HG03469 (cell line): Measurements from ENCODE around the gene CAMK2D.
"Not testable (repeated sequence)": the region's sequence is repeated elsewhere in the genome, so short reads cannot be mapped to it uniquely, and the experiment has no call there.

ENCODE experiments used
- ATAC-seq: cut with Tn5 transposase; IDR thresholded peaks from one replicate; pipeline ENCODE4 v1.9.1; 2021; ENCODE audit warnings: mild to moderate bottlenecking, moderate library complexity, moderate number of reproducible peaks; ENCODE audit not compliant: unreplicated experiment

CAMK2D gene

GRCh38 chr4:113733685-113734084 lies 27.9 kb downstream of the CAMK2D start:
- ATAC-seq, result no peak

DNA sequence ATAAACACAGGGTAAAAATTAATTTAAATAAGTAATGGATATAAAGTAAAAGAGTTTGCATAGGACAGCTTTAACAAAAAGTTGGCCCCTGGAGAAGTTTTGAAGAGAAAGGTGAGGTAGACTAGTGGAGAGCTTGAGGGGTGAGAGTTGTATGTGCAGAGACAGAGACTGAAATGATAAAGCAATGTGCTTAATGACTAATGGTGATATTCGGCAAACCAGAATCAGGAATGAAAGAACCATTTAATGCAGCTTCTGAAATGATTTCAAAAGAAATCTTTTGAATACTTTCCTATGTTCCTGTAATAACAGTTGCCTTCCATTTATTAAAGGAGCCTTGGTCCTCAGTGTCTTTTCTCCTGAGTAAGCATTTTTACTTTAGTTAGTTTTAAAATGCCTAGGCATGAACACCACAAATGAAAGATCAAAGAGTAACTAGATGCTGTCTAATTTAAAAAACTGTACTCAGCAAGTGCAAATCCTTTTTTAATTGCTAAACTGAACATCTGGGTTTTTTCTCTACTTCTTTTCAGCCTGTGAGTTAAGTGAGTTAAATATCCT lies 28.5 kb downstream of the CAMK2D start:
- no peak for ATAC-seq

DNA sequence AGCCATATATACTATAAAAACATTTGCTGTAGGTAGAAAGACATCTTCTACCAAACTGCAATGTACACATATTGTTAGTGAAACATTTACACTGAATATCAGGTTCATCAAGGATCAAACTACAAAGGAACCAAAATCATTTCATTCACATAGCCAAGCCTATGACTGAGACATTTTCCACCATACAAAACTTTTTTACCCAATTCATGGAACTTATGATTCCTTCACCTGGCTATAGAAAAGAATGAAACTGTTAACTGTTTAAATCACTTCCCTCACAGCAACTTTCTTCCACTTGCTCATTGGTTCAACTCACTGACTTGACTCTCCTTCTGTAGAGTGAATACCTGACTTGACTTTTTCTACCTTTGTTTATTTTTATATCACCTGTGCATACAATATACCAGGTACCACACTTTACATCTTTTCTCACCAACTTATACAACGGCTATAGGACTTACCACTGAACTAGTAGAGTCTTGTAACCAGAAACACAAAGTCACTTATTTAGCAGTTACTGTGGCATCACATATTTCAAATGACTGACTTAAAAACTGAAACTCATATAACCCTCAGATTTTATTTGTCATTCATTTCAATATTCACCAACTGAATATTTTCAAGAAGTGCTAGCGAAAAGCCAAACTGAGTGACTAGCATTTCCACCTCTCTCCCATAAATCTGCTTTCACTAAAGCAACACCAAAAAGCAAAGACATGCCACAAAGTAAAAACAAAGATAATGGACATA lies 30.9 kb downstream of the CAMK2D start:
- ATAC-seq, result no peak

GRCh38 chr4:113727802-113728201 lies 33.7 kb downstream of the CAMK2D start:
- ATAC-seq, result no peak

GRCh38 chr4:113725963-113726362 lies 35.6 kb downstream of the CAMK2D start:
- no peak for ATAC-seq

- ATAC-seq, result no peak
Measured at GRCh38 chr4:113718252-113718651, 43.3 kb downstream of the CAMK2D start.

- no peak for ATAC-seq
Measured at GRCh38 chr4:113711883-113712662, 49.5 kb downstream of the CAMK2D start.

GRCh38 chr4:113708250-113708649 lies 53.3 kb downstream of the CAMK2D start:
- ATAC-seq, result no peak

DNA sequence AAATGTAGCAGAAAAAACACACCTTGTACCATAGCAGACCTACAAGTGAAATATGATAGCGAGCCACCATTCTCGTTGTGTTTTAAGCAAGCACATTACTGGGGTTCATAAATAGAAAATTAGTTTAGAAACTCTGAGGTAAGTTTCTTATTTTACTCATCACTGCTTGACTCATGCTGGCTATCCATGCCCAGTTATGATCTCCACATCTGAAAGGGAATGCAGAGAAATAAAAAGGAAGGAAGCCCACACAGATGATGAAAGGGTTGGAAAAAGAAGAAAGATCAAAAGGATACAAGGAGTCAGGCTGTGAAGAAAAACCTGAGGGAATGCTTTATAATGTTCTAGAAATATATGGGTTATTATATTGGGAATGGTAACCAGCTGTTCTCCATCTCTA lies 54.5 kb downstream of the CAMK2D start:
- ATAC-seq, result no peak

GRCh38 chr4:113705097-113705496 lies 56.4 kb downstream of the CAMK2D start:
- ATAC-seq, result not testable (repeated sequence)

GRCh38 chr4:113702596-113702995 lies 58.9 kb downstream of the CAMK2D start:
- ATAC-seq, result not testable (repeated sequence)

DNA sequence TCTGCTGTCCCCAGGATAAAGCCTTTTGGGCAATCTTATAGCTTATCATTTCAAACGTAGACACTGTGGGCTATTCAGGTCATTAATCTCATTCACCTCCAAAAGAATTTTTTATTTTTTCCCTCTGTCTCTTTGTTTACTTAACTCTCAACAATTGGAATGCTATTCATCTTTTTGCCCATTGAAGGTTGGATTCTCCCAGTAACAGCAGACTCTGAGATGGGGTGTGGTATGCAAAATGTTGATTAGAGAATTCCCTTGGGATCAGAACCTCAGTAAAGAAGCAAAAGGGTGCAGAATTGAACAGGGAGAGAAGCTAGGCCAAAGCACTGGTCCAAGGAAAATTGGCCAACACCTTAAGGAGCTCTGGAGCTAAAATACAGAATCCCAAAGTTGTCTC lies 60.4 kb downstream of the CAMK2D start:
- no peak for ATAC-seq

DNA sequence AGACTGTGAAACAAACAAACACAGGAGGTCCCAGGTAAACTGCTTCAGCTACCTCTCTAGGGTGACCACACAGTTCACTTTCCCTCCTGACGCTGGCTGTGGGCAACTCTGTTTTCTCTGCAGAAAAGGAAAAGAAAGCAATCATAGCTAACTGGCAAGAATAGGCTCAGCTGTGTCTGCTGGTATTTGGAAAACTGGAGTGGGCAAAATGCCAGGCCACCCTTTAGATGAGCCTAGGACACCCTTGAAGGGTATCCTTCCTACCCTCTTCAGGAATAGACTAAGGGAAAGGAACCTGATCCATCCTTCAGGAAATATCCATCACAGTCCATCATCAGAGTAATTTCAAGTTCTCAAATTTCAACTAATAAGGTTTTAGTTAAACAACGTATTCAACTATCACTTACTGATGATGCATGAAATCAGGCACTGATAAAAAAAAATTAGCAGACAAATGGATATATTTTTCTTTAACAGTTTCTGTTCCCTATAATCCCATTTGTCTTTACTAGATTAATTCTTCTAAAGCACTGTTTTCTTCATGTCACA lies 60.9 kb downstream of the CAMK2D start:
- ATAC-seq, result no peak

GRCh38 chr4:113699772-113700171 lies 61.8 kb downstream of the CAMK2D start:
- ATAC-seq, result no peak

DNA sequence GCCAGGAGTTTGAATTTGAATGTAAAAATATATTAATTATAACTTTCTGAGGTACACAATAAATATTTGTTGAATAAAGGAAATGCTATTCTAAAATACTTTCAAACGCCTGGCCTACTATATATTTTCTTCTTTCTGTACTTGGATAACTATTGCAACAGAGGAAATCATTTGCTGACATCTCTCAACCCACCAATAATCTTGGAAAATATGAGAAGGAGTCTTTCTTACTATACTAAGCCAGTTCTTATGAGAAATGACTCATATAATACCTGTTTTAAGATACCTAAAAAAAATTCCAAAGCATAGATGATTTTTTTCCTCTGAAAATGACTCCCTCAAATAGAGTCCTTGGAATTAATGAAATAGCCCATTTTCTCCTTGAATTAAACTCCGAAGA lies 64.1 kb downstream of the CAMK2D start:
- ATAC-seq, result no peak

GRCh38 chr4:113695328-113696169 lies 66.0 kb downstream of the CAMK2D start:
- no peak for ATAC-seq

- no peak for ATAC-seq
Measured at GRCh38 chr4:113694008-113694407, 67.5 kb downstream of the CAMK2D start.

- ATAC-seq, result peak; percentile 92
Measured at GRCh38 chr4:113692809-113693411, 68.6 kb downstream of the CAMK2D start.

DNA sequence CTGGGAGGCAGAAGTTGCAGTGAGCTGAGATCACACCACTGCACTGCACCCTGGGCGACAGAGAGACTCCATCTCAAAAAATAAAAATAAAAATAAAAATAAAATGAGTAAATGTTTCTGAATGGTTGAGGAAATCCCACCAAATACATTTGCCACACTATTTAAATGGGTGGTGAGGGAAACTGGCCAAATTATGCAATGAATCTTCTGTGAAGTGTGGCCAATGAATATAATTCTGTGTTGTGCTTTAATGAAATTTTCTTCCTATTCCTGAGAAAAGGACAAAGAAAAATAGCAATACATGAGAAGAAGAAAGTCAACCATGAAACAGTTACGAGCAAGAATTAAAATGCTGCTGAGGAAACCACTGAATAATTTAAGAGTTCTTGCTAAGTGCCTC lies 69.9 kb downstream of the CAMK2D start:
- ATAC-seq, result no peak

DNA sequence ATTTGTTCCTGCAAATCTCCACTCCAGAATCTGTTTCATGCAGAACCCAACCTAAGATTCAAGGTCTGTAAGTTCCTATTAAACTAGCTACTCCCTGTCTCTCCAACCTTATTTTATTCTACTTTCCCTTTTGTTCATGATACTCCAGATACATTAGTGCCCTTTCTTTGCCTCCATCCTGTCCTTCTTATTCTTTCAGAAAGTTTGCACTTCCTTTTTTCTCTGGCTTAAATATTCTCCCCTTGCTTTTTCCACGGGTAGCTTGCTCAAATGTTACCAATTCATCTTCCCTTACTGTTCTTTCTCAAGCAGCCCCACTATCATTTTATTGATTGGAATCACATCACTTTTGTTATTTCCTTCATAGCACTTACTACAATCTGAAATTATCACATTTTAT lies 72.1 kb downstream of the CAMK2D start:
- no peak for ATAC-seq
